Fibroblast of lung (primary cell): ENCODE data around the gene GABRG2. TPM values are rescaled to one million over a fixed set of nuclear protein-coding genes. Genes with fewer than 3 reads are reported as not detected.

Experiments
- DNase-seq, 2 donors: peaks; one replicate each; pipeline versions ENCODE4 v3.0.0 to v3.0.0-alpha.2; 2010; ENCODE audit warnings: low read depth in 2 of 2
- H2AFZ ChIP-seq: 2 replicates; pipeline ENCODE4 v1.5.1; 2012; ENCODE audit warnings: low read length, control low read depth, inconsistent platforms
- H3K27ac ChIP-seq: 2 replicates; pipeline ENCODE4 v1.5.1; 2011; ENCODE audit warnings: low read length, control low read depth; ENCODE audit not compliant: insufficient read depth
- H3K27me3 ChIP-seq: 2 replicates; pipeline ENCODE4 v1.5.1; 2011; ENCODE audit warnings: mild to moderate bottlenecking, low read length; ENCODE audit not compliant: control insufficient read depth, insufficient read depth
- H3K36me3 ChIP-seq: 2 replicates; pipeline ENCODE4 v1.5.1; 2011; ENCODE audit warnings: low read length; ENCODE audit not compliant: control insufficient read depth, insufficient read depth
- H3K4me1 ChIP-seq: 2 replicates; pipeline ENCODE4 v1.5.1; 2011; ENCODE audit warnings: low read length; ENCODE audit not compliant: control insufficient read depth, insufficient read depth; ENCODE audit errors: extremely low read depth
- H3K4me2 ChIP-seq: 2 replicates; pipeline ENCODE4 v1.5.1; 2011; ENCODE audit warnings: low read length, control low read depth; ENCODE audit not compliant: insufficient read depth; ENCODE audit errors: extremely low read depth
- H3K4me3 ChIP-seq, 4 experiments: fragments of 200-600 bp in 1 of 4; sonication (generic) in 1 of 4; replicated peaks in 1 of 4; 2 replicates each; pipeline ENCODE4 v1.5.1; 2011 to 2016; ENCODE audit warnings: low read length in 4 of 4, low read depth in 3 of 4, mild to moderate bottlenecking in 3 of 4, control low read depth in 2 of 4, inconsistent platforms in 1 of 4, mixed read lengths in 1 of 4; ENCODE audit not compliant: insufficient read depth in 1 of 4; ENCODE audit errors: control extremely low read depth in 1 of 4
- H3K79me2 ChIP-seq: 2 replicates; pipeline ENCODE4 v1.5.1; 2012; ENCODE audit warnings: mild to moderate bottlenecking, low read length, inconsistent platforms; ENCODE audit not compliant: control insufficient read depth, insufficient read depth
- H3K9ac ChIP-seq: 2 replicates; pipeline ENCODE4 v1.5.1; 2011; ENCODE audit warnings: mild to moderate bottlenecking, low read length, control low read depth; ENCODE audit not compliant: insufficient read depth
- H3K9me3 ChIP-seq: 2 replicates; pipeline ENCODE4 v1.5.1; 2012; ENCODE audit warnings: low read depth, low read length; ENCODE audit not compliant: control insufficient read depth, insufficient read depth
- H4K20me1 ChIP-seq: 2 replicates; pipeline ENCODE4 v1.5.1; 2011; ENCODE audit warnings: low read length; ENCODE audit not compliant: control insufficient read depth, insufficient read depth; ENCODE audit errors: extremely low read depth
- EZH2 ChIP-seq: IDR thresholded peaks from 2 replicates; pipeline ENCODE4 v1.5.1; 2012; ENCODE audit warnings: low read length, control low read depth, mild to moderate bottlenecking; ENCODE audit errors: missing control alignments
- polyA plus RNA-seq, 2 donors: library from polyadenylated mRNA; depleted of rRNA in 1 of 2; stranded (reverse) in 1 of 2; unstranded in 1 of 2; fragments of >200 nt; gene quantifications; 2 replicates each; pipeline ENCODE4 v1.2.1, GENCODE V29; 2011 to 2012; ENCODE audit warnings: missing spikeins in 1 of 2
- total RNA-seq: library from RNA; depleted of rRNA; stranded (reverse); fragments of >200 nt; gene quantifications from 2 replicates; pipeline ENCODE4 v1.2.1, GENCODE V29; 2014
- TF ChIP-seq, protein P1 (sequence below), 2 donors: IDR thresholded peaks in 1 of 2; conservative IDR thresholded peaks in 1 of 2; 1 replicate in 1 of 2; 2 replicates in 1 of 2; pipeline ENCODE4 v1.5.1; 2011 to 2012; ENCODE audit warnings: low read length in 2 of 2, control low read depth in 1 of 2, inconsistent platforms in 1 of 2, low read depth in 1 of 2, mild to moderate bottlenecking in 1 of 2

GABRG2 gene
- total and polyA plus RNA-seq, 2 donors (not counting 1 experiment from before 2014, with no cell fraction given), result not detected

DNA sequence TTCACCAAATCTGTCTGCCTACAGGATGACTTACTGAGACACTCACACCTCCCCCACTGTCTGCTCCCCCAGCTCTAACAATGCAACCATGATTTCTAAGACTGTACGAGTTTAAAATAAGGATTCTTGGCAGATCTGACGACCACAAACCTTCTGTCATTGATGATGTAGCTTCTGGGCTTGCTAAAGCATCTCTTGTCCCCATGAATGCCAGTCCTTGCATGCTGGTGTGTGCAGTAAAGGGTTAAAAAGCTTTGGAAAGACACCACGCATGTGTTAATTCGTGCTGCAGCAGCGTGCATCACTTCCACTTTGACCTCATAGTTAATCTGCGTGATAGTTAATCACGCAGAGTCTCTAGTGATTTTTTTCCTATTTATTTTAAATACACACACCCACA, 411 bp upstream of the GABRG2 start:
- Histone ChIP-seq H3K27ac (no peak overlapping the region), H3K4me2 (no peak overlapping the region), H3K4me1 (no peaks in the 10 kb centered on the region), H3K9me3 (no peaks in the 10 kb centered on the region), H2AFZ (no peak overlapping the region), H3K9ac (no peak overlapping the region), H3K79me2 (no peaks in the 10 kb centered on the region), H3K4me3 (no peak overlapping the region), H3K27me3 (no peaks in the 10 kb centered on the region), H3K36me3 (no peaks in the 10 kb centered on the region), H4K20me1 (no peaks in the 10 kb centered on the region)
- no peak for DNase-seq
- no peak for TF ChIP-seq EZH2
- TF ChIP-seq, protein P1, sequence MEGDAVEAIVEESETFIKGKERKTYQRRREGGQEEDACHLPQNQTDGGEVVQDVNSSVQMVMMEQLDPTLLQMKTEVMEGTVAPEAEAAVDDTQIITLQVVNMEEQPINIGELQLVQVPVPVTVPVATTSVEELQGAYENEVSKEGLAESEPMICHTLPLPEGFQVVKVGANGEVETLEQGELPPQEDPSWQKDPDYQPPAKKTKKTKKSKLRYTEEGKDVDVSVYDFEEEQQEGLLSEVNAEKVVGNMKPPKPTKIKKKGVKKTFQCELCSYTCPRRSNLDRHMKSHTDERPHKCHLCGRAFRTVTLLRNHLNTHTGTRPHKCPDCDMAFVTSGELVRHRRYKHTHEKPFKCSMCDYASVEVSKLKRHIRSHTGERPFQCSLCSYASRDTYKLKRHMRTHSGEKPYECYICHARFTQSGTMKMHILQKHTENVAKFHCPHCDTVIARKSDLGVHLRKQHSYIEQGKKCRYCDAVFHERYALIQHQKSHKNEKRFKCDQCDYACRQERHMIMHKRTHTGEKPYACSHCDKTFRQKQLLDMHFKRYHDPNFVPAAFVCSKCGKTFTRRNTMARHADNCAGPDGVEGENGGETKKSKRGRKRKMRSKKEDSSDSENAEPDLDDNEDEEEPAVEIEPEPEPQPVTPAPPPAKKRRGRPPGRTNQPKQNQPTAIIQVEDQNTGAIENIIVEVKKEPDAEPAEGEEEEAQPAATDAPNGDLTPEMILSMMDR (conservative IDR thresholded peaks at IDR 0.05 in 1 of 2, IDR thresholded peaks at IDR 0.05 in 1 of 2; ENCODE audit: low read depth in 1 of 2, low read length in 2 of 2), result no peak

- Histone ChIP-seq H3K27ac (no peak overlapping the region), H4K20me1 (no peaks in the 10 kb centered on the region), H3K9me3 (no peaks in the 10 kb centered on the region), H3K9ac (no peak overlapping the region), H2AFZ (no peak overlapping the region), H3K27me3 (no peaks in the 10 kb centered on the region), H3K4me2 (no peak overlapping the region), H3K79me2 (no peaks in the 10 kb centered on the region), H3K4me3 (no peak overlapping the region), H3K4me1 (no peaks in the 10 kb centered on the region), H3K36me3 (no peaks in the 10 kb centered on the region)
- peak in 1 of 2 donors; percentile 1 for DNase-seq
- TF ChIP-seq, protein P1 (conservative IDR thresholded peaks at IDR 0.05 in 1 of 2, IDR thresholded peaks at IDR 0.05 in 1 of 2; ENCODE audit: low read depth in 1 of 2, low read length in 2 of 2), result no peak
- TF ChIP-seq EZH2, result no peak
These were observed 839 bp downstream of the GABRG2 start for GRCh38 chr5:162068412-162068811.

GRCh38 chr5:162068936-162069335, 1.4 kb downstream of the GABRG2 start:
- Histone ChIP-seq H2AFZ (no peak overlapping the region), H3K79me2 (no peaks in the 10 kb centered on the region), H3K9ac (no peak overlapping the region), H3K27me3 (no peaks in the 10 kb centered on the region), H4K20me1 (no peaks in the 10 kb centered on the region), H3K36me3 (no peaks in the 10 kb centered on the region), H3K4me1 (no peaks in the 10 kb centered on the region), H3K4me2 (no peak overlapping the region), H3K9me3 (no peaks in the 10 kb centered on the region), H3K4me3 (no peak overlapping the region), H3K27ac (no peak overlapping the region)
- no peak for DNase-seq
- TF ChIP-seq, protein P1 (conservative IDR thresholded peaks at IDR 0.05 in 1 of 2, IDR thresholded peaks at IDR 0.05 in 1 of 2; ENCODE audit: low read depth in 1 of 2, low read length in 2 of 2), result no peak
- TF ChIP-seq EZH2, result no peak
